GM23338 (cell line): ENCODE results near the gene OR6J1. TPM values are rescaled to one million over a fixed set of nuclear protein-coding genes. Genes with fewer than 3 reads are reported as not detected.
"Not testable (repeated sequence)": the region's sequence is repeated elsewhere in the genome, so short reads cannot be mapped to it uniquely, and the experiment has no call there.

Source experiments
- ATAC-seq: fragments of 200-7000 bp; cut with Tn5 transposase; 3 replicates; pipeline ENCODE4 v1.9.1; 2020
- DNase-seq: peaks from one replicate; pipeline ENCODE4 v3.0.0-alpha.2; 2015; ENCODE audit warnings: low spot score
- H2AFZ ChIP-seq: fragments of 200-600 bp; sonication (generic); 2 replicates; pipeline ENCODE4 v1.8.0; 2016; ENCODE audit warnings: antibody characterized with exemption, mild to moderate bottlenecking, moderate library complexity
- H3F3A ChIP-seq: fragments of 200-600 bp; sonication (generic); replicated peaks from 2 replicates; pipeline ENCODE4 v1.8.0; 2017; ENCODE audit warnings: antibody characterized with exemption, mixed run types, low read depth
- H3K27ac ChIP-seq: fragments of 200-600 bp; sonication (generic); 2 replicates; pipeline ENCODE4 v1.6.1; 2016; ENCODE audit warnings: low read depth
- H3K27me3 ChIP-seq: fragments of 200-600 bp; sonication (generic); 2 replicates; pipeline ENCODE4 v1.8.0; 2016; ENCODE audit warnings: mild to moderate bottlenecking, mixed run types, moderate library complexity; ENCODE audit not compliant: insufficient read depth
- H3K36me3 ChIP-seq: fragments of 200-600 bp; sonication (generic); 2 replicates; pipeline ENCODE4 v1.8.0; 2016; ENCODE audit warnings: mild to moderate bottlenecking; ENCODE audit not compliant: insufficient read depth
- H3K4me1 ChIP-seq: fragments of 200-600 bp; sonication (generic); 2 replicates; pipeline ENCODE4 v1.8.0; 2016; ENCODE audit warnings: mild to moderate bottlenecking, moderate library complexity; ENCODE audit not compliant: insufficient read depth
- H3K4me2 ChIP-seq: fragments of 200-600 bp; sonication (generic); 2 replicates; pipeline ENCODE4 v1.7.1; 2017; ENCODE audit warnings: mixed run types
- H3K4me3 ChIP-seq: fragments of 200-600 bp; sonication (generic); 2 replicates; pipeline ENCODE4 v1.6.1; 2016; ENCODE audit warnings: mixed run types
- H3K79me2 ChIP-seq: fragments of 200-600 bp; sonication (generic); replicated peaks from 2 replicates; pipeline ENCODE4 v1.8.0; 2017; ENCODE audit warnings: mild to moderate bottlenecking; ENCODE audit not compliant: insufficient read depth
- H3K9me2 ChIP-seq: fragments of 200-600 bp; sonication (generic); 2 replicates; pipeline ENCODE4 v1.8.0; 2017; ENCODE audit not compliant: insufficient read depth
- H4K20me1 ChIP-seq: fragments of 200-600 bp; sonication (generic); replicated peaks from 2 replicates; pipeline ENCODE4 v1.8.0; 2017; ENCODE audit warnings: mild to moderate bottlenecking; ENCODE audit not compliant: insufficient read depth
- H3K27ac Mint-ChIP-seq: 2 replicates; pipeline ENCODE4 v1.8.0; 2020; ENCODE audit warnings: inconsistent platforms, mild to moderate bottlenecking, moderate library complexity, mixed read lengths
- H3K27me3 Mint-ChIP-seq: 3 replicates; pipeline ENCODE4 v1.8.0; 2022; ENCODE audit warnings: low read depth, mild to moderate bottlenecking, moderate library complexity, mixed read lengths, inconsistent platforms; ENCODE audit not compliant: insufficient read depth, poor library complexity
- H3K36me3 Mint-ChIP-seq: 3 replicates; pipeline ENCODE4 v1.8.0; 2021; ENCODE audit warnings: low read depth, mild to moderate bottlenecking, inconsistent platforms, moderate library complexity, mixed read lengths
- H3K4me1 Mint-ChIP-seq: 3 replicates; pipeline ENCODE4 v1.8.0; 2020; ENCODE audit warnings: mild to moderate bottlenecking, inconsistent platforms, mixed read lengths
- H3K4me3 Mint-ChIP-seq: 3 replicates; pipeline ENCODE4 v1.8.0; 2021; ENCODE audit warnings: moderate library complexity, mild to moderate bottlenecking, inconsistent platforms, mixed read lengths
- H3K9me3 Mint-ChIP-seq: 3 replicates; pipeline ENCODE4 v1.8.0; 2020; ENCODE audit warnings: moderate library complexity, mild to moderate bottlenecking, inconsistent platforms, mixed read lengths
- CREB1 ChIP-seq: fragments of 250-450 bp; sonication (Bioruptor Pico); IDR thresholded peaks from 2 replicates; pipeline ENCODE4 v1.5.0; 2020; ENCODE audit warnings: low read depth, mild to moderate bottlenecking, moderate library complexity
- CTCF ChIP-seq, 2 experiments: fragments of 200-600 bp in 1 of 2; sonication (generic) in 1 of 2; conservative IDR thresholded peaks; 2 replicates each; pipeline versions ENCODE4 v1.5.1 to v1.6.1; 2016 to 2017; ENCODE audit warnings: antibody characterized with exemption in 2 of 2, low read depth in 2 of 2, mild to moderate bottlenecking in 2 of 2, moderate library complexity in 1 of 2
- ETS1 ChIP-seq: IDR thresholded peaks from 2 replicates; pipeline ENCODE4 v1.6.1; 2016; ENCODE audit warnings: antibody characterized with exemption
- EZH2 ChIP-seq: fragments of 200-600 bp; sonication (generic); IDR thresholded peaks from one replicate; pipeline ENCODE4 v1.8.0; 2017; ENCODE audit warnings: antibody characterized with exemption, mild to moderate bottlenecking, low read depth; ENCODE audit not compliant: unreplicated experiment
- EZH2phosphoT487 ChIP-seq: fragments of 200-600 bp; sonication (generic); IDR thresholded peaks from one replicate; pipeline ENCODE4 v1.8.1; 2018; ENCODE audit warnings: antibody characterized with exemption; ENCODE audit not compliant: unreplicated experiment
- JUNB ChIP-seq: IDR thresholded peaks from one replicate; pipeline ENCODE4 v1.6.1; 2016; ENCODE audit warnings: antibody characterized with exemption; ENCODE audit not compliant: unreplicated experiment
- NANOG ChIP-seq: IDR thresholded peaks from 2 replicates; pipeline ENCODE4 v1.6.1; 2016; ENCODE audit warnings: antibody characterized with exemption, borderline replicate concordance
- ZNF114 ChIP-seq: fragments of 250-450 bp; sonication (Bioruptor Pico); IDR thresholded peaks from 2 replicates; pipeline ENCODE4 v1.5.0; 2020; ENCODE audit warnings: mild to moderate bottlenecking, moderate library complexity
- ZNF331 ChIP-seq: fragments of 250-450 bp; sonication (Bioruptor Pico); IDR thresholded peaks from 2 replicates; pipeline ENCODE4 v1.5.0; 2020; ENCODE audit warnings: low read depth, mild to moderate bottlenecking, moderate library complexity
- polyA plus RNA-seq: library from polyadenylated mRNA; unstranded; fragments of >200 nt; fragmentation: Nextera tagmentation; extraction: Ambion mirVana; gene quantifications from 2 replicates; pipeline ENCODE4 v1.2.1, GENCODE V29; 2016
- total RNA-seq: library from RNA; depleted of rRNA; stranded (reverse); fragments of >200 nt; shearing (Covaris generic); gene quantifications from 2 replicates; pipeline ENCODE4 v1.2.3, GENCODE V29; 2014
- TF ChIP-seq, protein P1 (sequence below): fragments of 250-450 bp; sonication (Bioruptor Pico); IDR thresholded peaks from 2 replicates; pipeline ENCODE4 v1.5.0; 2020; ENCODE audit warnings: mild to moderate bottlenecking, moderate library complexity

The OR6J1 gene
- total and polyA plus RNA-seq, 2 experiments from 2014 or later: not detected

DNA sequence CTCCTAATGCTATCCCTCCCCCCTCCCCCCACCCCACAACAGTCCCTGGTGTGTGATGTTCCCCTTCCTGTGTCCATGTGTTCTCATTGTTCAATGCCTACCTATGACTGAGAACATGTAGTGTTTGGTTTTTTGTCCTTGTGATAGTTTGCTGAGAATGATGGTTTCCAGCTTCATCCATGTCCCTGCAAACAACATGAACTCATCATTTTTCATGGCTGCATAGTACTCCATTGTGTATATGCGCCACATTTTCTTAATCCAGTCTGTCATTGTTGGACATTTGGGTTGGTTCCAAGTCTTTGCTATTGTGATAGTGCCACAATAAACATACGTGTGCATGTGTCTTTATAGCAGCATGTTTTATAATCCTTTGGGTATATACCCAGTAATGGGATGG lies 28.4 kb downstream of the OR6J1 start:
- H3K27ac Mint-ChIP-seq, H3K9me2 ChIP-seq, H3K27me3 Mint-ChIP-seq, H3K36me3 ChIP-seq, H3K79me2 ChIP-seq, H3K9me3 Mint-ChIP-seq, DNase-seq, H2AFZ ChIP-seq, H3K4me2 ChIP-seq, H3K4me1 ChIP-seq, H3F3A ChIP-seq, H3K27ac ChIP-seq, ATAC-seq, H3K4me3 ChIP-seq, H3K4me3 Mint-ChIP-seq, H3K27me3 ChIP-seq, H4K20me1 ChIP-seq: not testable (repeated sequence)
- peaks cover 13% of the 10 kb centered on the region for H3K4me1 Mint-ChIP-seq
- peaks cover 13% of the 10 kb centered on the region for H3K36me3 Mint-ChIP-seq

GRCh38 chr14:22614240-22614799 lies 29.8 kb downstream of the OR6J1 start:
- Histone ChIP-seq H3K4me2 (no peak overlapping the region), H3K79me2 (no peaks in the 10 kb centered on the region), H3K9me2 (no peaks in the 10 kb centered on the region), H3F3A (no peaks in the 10 kb centered on the region; the same call in 1 of the 2 replicates), H2AFZ (no peak overlapping the region), H3K4me1 (peaks cover 6% of the 10 kb centered on the region), H3K4me3 (no peak overlapping the region), H3K27me3 (no peaks in the 10 kb centered on the region), H3K36me3 (peaks cover 11% of the 10 kb centered on the region), H3K27ac (peak overlapping the region; percentile 33; the same call in 1 of the 2 replicates), H4K20me1 (no peaks in the 10 kb centered on the region)
- Mint-ChIP-seq H3K27me3 (peaks cover 5% of the 10 kb centered on the region), H3K4me1 (peaks cover 13% of the 10 kb centered on the region), H3K36me3 (peaks cover 28% of the 10 kb centered on the region), H3K4me3 (no peak overlapping the region), H3K9me3 (peaks cover 4% of the 10 kb centered on the region; the same call in 1 of the 3 replicates), H3K27ac (peak overlapping the region; percentile 77; the same call in 1 of the 2 replicates)
- ATAC-seq: peak; percentile 80
- no peak for DNase-seq
- TF ChIP-seq CREB1 (CRISPR knock-in tag): no peak
- TF ChIP-seq, protein P1, sequence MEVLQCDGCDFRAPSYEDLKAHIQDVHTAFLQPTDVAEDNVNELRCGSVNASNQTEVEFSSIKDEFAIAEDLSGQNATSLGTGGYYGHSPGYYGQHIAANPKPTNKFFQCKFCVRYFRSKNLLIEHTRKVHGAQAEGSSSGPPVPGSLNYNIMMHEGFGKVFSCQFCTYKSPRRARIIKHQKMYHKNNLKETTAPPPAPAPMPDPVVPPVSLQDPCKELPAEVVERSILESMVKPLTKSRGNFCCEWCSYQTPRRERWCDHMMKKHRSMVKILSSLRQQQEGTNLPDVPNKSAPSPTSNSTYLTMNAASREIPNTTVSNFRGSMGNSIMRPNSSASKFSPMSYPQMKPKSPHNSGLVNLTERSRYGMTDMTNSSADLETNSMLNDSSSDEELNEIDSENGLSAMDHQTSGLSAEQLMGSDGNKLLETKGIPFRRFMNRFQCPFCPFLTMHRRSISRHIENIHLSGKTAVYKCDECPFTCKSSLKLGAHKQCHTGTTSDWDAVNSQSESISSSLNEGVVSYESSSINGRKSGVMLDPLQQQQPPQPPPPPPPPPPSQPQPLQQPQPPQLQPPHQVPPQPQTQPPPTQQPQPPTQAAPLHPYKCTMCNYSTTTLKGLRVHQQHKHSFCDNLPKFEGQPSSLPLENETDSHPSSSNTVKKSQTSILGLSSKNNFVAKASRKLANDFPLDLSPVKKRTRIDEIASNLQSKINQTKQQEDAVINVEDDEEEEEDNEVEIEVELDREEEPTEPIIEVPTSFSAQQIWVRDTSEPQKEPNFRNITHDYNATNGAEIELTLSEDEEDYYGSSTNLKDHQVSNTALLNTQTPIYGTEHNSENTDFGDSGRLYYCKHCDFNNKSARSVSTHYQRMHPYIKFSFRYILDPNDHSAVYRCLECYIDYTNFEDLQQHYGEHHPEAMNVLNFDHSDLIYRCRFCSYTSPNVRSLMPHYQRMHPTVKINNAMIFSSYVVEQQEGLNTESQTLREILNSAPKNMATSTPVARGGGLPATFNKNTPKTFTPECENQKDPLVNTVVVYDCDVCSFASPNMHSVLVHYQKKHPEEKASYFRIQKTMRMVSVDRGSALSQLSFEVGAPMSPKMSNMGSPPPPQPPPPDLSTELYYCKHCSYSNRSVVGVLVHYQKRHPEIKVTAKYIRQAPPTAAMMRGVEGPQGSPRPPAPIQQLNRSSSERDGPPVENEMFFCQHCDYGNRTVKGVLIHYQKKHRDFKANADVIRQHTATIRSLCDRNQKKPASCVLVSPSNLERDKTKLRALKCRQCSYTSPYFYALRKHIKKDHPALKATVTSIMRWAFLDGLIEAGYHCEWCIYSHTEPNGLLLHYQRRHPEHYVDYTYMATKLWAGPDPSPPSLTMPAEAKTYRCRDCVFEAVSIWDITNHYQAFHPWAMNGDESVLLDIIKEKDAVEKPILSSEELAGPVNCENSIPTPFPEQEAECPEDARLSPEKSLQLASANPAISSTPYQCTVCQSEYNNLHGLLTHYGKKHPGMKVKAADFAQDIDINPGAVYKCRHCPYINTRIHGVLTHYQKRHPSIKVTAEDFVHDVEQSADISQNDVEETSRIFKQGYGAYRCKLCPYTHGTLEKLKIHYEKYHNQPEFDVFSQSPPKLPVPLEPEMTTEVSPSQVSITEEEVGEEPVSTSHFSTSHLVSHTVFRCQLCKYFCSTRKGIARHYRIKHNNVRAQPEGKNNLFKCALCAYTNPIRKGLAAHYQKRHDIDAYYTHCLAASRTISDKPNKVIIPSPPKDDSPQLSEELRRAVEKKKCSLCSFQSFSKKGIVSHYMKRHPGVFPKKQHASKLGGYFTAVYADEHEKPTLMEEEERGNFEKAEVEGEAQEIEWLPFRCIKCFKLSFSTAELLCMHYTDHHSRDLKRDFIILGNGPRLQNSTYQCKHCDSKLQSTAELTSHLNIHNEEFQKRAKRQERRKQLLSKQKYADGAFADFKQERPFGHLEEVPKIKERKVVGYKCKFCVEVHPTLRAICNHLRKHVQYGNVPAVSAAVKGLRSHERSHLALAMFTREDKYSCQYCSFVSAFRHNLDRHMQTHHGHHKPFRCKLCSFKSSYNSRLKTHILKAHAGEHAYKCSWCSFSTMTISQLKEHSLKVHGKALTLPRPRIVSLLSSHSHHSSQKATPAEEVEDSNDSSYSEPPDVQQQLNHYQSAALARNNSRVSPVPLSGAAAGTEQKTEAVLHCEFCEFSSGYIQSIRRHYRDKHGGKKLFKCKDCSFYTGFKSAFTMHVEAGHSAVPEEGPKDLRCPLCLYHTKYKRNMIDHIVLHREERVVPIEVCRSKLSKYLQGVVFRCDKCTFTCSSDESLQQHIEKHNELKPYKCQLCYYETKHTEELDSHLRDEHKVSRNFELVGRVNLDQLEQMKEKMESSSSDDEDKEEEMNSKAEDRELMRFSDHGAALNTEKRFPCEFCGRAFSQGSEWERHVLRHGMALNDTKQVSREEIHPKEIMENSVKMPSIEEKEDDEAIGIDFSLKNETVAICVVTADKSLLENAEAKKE (CRISPR knock-in tag): no peak
- TF ChIP-seq NANOG: no peak
- TF ChIP-seq EZH2phosphoT487: no peak
- no peak for TF ChIP-seq EZH2
- no peak for TF ChIP-seq ETS1
- no peak for TF ChIP-seq CTCF (conservative IDR thresholded peaks at IDR 0.05; ENCODE audit: low read depth in 2 of 2)
- no peak for TF ChIP-seq ZNF114 (CRISPR knock-in tag)
- TF ChIP-seq JUNB: no peak
- TF ChIP-seq ZNF331 (CRISPR knock-in tag): no peak
